T-helper 17 cell (primary cell): ENCODE measurements around the gene PRRG4. TPM values are rescaled to one million over a fixed set of nuclear protein-coding genes. Genes with fewer than 3 reads are reported as not detected.
"Not testable (repeated sequence)": the region's sequence is repeated elsewhere in the genome, so short reads cannot be mapped to it uniquely, and the experiment has no call there.

Experiments used
- ATAC-seq: fragments of 150-1000 bp; cut with Tn5 transposase; 2 replicates; pipeline ENCODE4 v1.10.0; 2021; ENCODE audit warnings: mild to moderate bottlenecking, moderate library complexity
- DNase-seq, 3 donors: peaks; one replicate each; pipeline versions ENCODE4 v3.0.0 to v3.0.0-alpha.2; 2020 to 2021
- H3K9me3 ChIP-seq: one replicate; pipeline ENCODE4 v1.7.0; 2013; ENCODE audit warnings: low read length, mild to moderate bottlenecking; ENCODE audit not compliant: control insufficient read depth, poor library complexity, severe bottlenecking
- H3K27ac Mint-ChIP-seq: one replicate; pipeline ENCODE4 v1.8.0; 2022; ENCODE audit warnings: mild to moderate bottlenecking, moderate library complexity, mixed read lengths
- H3K27me3 Mint-ChIP-seq: one replicate; pipeline ENCODE4 v1.8.0; 2022; ENCODE audit warnings: mixed read lengths
- H3K36me3 Mint-ChIP-seq: one replicate; pipeline ENCODE4 v1.8.0; 2022; ENCODE audit warnings: low read depth, mixed read lengths
- H3K4me1 Mint-ChIP-seq: one replicate; pipeline ENCODE4 v1.8.0; 2022; ENCODE audit warnings: mild to moderate bottlenecking, mixed read lengths
- H3K4me3 Mint-ChIP-seq: one replicate; pipeline ENCODE4 v1.8.0; 2022; ENCODE audit warnings: mild to moderate bottlenecking, moderate library complexity, mixed read lengths
- total RNA-seq, 4 donors: library from RNA in 2 of 4; stranded (reverse) in 2 of 4; gene quantifications; one replicate each; pipeline ENCODE4 v1.2.3 and lab custom pipeline; 2022 to 2026

The PRRG4 gene
- total RNA-seq (under 1 TPM in 1 of 2 donors, not detected in 1; 0.07 TPM), total RNA-seq (lab: John Stamatoyannopoulos, UW) (0 to 0.46 reads per million in 2 donors)

- Mint-ChIP-seq H3K4me3 (peak within 1 kb of the TSS; percentile 87), H3K27me3 (peaks cover 42% of the 10 kb centered on the region), H3K4me1 (peaks cover 9% of the 10 kb centered on the region), H3K27ac (no peak within 1 kb of the TSS), H3K36me3 (peaks cover 3% of the 10 kb centered on the region)
- ATAC-seq (peak; percentile 68), DNase-seq (no peak)
- no peaks in the 10 kb centered on the region for H3K9me3 ChIP-seq
Measured at GRCh38 chr11:32829680-32830412, at the start of gene PRRG4. Gene PRRG4, plus strand, starts transcription at chr11:32829927. Its CDS starts 603 bp downstream, at chr11:32830530.

- H3K27ac Mint-ChIP-seq, H3K4me3 Mint-ChIP-seq, H3K4me1 Mint-ChIP-seq, H3K9me3 ChIP-seq, ATAC-seq, H3K36me3 Mint-ChIP-seq, DNase-seq: not testable (repeated sequence)
- peaks cover 27% of the 10 kb centered on the region for H3K27me3 Mint-ChIP-seq
Measured at GRCh38 chr11:32780839-32781238, 48.9 kb upstream of the PRRG4 start.

GRCh38 chr11:32781721-32782120 lies 48.0 kb upstream of the PRRG4 start:
- peaks cover 19% of the 10 kb centered on the region for H3K27me3 Mint-ChIP-seq
- ATAC-seq = no peak
- H3K4me3 Mint-ChIP-seq = no peak overlapping the region

GRCh38 chr11:32785262-32785661 lies 44.5 kb upstream of the PRRG4 start:
- H3K4me3 Mint-ChIP-seq = no peak overlapping the region
- H3K27me3 Mint-ChIP-seq = peaks cover 40% of the 10 kb centered on the region
- no peaks in the 10 kb centered on the region for H3K4me1 Mint-ChIP-seq
- no peaks in the 10 kb centered on the region for H3K9me3 ChIP-seq
- ATAC-seq (no peak), DNase-seq (no peak)
- H3K27ac Mint-ChIP-seq = no peak overlapping the region
- no peaks in the 10 kb centered on the region for H3K36me3 Mint-ChIP-seq

More at GRCh38 chr11:32781721-32782120, 48.0 kb upstream of the PRRG4 start:
- no peaks in the 10 kb centered on the region for H3K9me3 ChIP-seq
- Mint-ChIP-seq H3K27ac (no peak overlapping the region), H3K36me3 (no peaks in the 10 kb centered on the region), H3K4me1 (no peaks in the 10 kb centered on the region)
- no peak for DNase-seq

GRCh38 chr11:32786811-32787210 lies 42.9 kb upstream of the PRRG4 start:
- peaks cover 39% of the 10 kb centered on the region for H3K27me3 Mint-ChIP-seq
- H3K4me3 Mint-ChIP-seq = no peak overlapping the region
- no peaks in the 10 kb centered on the region for H3K36me3 Mint-ChIP-seq
- no peaks in the 10 kb centered on the region for H3K9me3 ChIP-seq
- DNase-seq (no peak), ATAC-seq (no peak)
- no peak overlapping the region for H3K27ac Mint-ChIP-seq
- no peaks in the 10 kb centered on the region for H3K4me1 Mint-ChIP-seq

GRCh38 chr11:32790916-32791315 lies 38.8 kb upstream of the PRRG4 start:
- no peak for DNase-seq
- Mint-ChIP-seq H3K4me3 (no peak overlapping the region), H3K27ac (no peak overlapping the region), H3K36me3 (no peaks in the 10 kb centered on the region), H3K4me1 (peaks cover 2% of the 10 kb centered on the region), H3K27me3 (peaks cover 41% of the 10 kb centered on the region)
- no peak for ATAC-seq
- no peaks in the 10 kb centered on the region for H3K9me3 ChIP-seq

- H3K36me3 Mint-ChIP-seq = no peaks in the 10 kb centered on the region
- no peak overlapping the region for H3K4me3 Mint-ChIP-seq
- peaks cover 3% of the 10 kb centered on the region for H3K4me1 Mint-ChIP-seq
- no peak for DNase-seq
- H3K9me3 ChIP-seq = no peaks in the 10 kb centered on the region
- H3K27ac Mint-ChIP-seq = no peak overlapping the region
- no peak for ATAC-seq
- peaks cover 41% of the 10 kb centered on the region for H3K27me3 Mint-ChIP-seq
Measured at GRCh38 chr11:32792111-32792947, 37.4 kb upstream of the PRRG4 start.

- ATAC-seq = peak; percentile 77
- H3K4me3 Mint-ChIP-seq = no peak overlapping the region
Measured at GRCh38 chr11:32792948-32793475, 36.7 kb upstream of the PRRG4 start.

GRCh38 chr11:32794439-32794838 lies 35.3 kb upstream of the PRRG4 start, which contains the start of gene CCDC73:
Gene CCDC73, minus strand, starts transcription at chr11:32794662. Its CDS starts 34,419 bp downstream, at chr11:32760243.
- ATAC-seq = no peak
- DNase-seq = no peak
- Mint-ChIP-seq H3K27ac (no peak within 1 kb of the TSS), H3K4me1 (peaks cover 4% of the 10 kb centered on the region), H3K4me3 (no peak within 1 kb of the TSS), H3K27me3 (peaks cover 26% of the 10 kb centered on the region), H3K36me3 (no peaks in the 10 kb centered on the region)
- H3K9me3 ChIP-seq = no peaks in the 10 kb centered on the region

More at GRCh38 chr11:32792948-32793475, 36.7 kb upstream of the PRRG4 start:
- H3K9me3 ChIP-seq = no peaks in the 10 kb centered on the region
- H3K27me3 Mint-ChIP-seq = peaks cover 38% of the 10 kb centered on the region
- peaks cover 4% of the 10 kb centered on the region for H3K4me1 Mint-ChIP-seq
- DNase-seq = peak; percentile 23 to 49 (median 30)
- no peak overlapping the region for H3K27ac Mint-ChIP-seq
- H3K36me3 Mint-ChIP-seq = no peaks in the 10 kb centered on the region

- ATAC-seq (no peak), DNase-seq (no peak)
- peaks cover 28% of the 10 kb centered on the region for H3K27me3 Mint-ChIP-seq
- H3K4me1 Mint-ChIP-seq = peaks cover 4% of the 10 kb centered on the region
- H3K9me3 ChIP-seq = no peaks in the 10 kb centered on the region
- H3K27ac Mint-ChIP-seq = no peak overlapping the region
- no peak overlapping the region for H3K4me3 Mint-ChIP-seq
- H3K36me3 Mint-ChIP-seq = no peaks in the 10 kb centered on the region
Measured at GRCh38 chr11:32796425-32796824, 33.3 kb upstream of the PRRG4 start.

GRCh38 chr11:32809313-32809712 lies 20.4 kb upstream of the PRRG4 start:
- ATAC-seq (peak; percentile 70), DNase-seq (peak in 1 of 3 donors; percentile 16)
- no peaks in the 10 kb centered on the region for H3K36me3 Mint-ChIP-seq
- no peaks in the 10 kb centered on the region for H3K4me1 Mint-ChIP-seq
- no peaks in the 10 kb centered on the region for H3K9me3 ChIP-seq
- H3K27me3 Mint-ChIP-seq = peaks cover 14% of the 10 kb centered on the region
- H3K4me3 Mint-ChIP-seq = no peak overlapping the region
- no peak overlapping the region for H3K27ac Mint-ChIP-seq

GRCh38 chr11:32817181-32817851 lies 12.4 kb upstream of the PRRG4 start:
- Mint-ChIP-seq H3K36me3 (no peaks in the 10 kb centered on the region), H3K27me3 (peaks cover 32% of the 10 kb centered on the region), H3K27ac (no peak overlapping the region), H3K4me1 (no peaks in the 10 kb centered on the region), H3K4me3 (no peak overlapping the region)
- no peak for DNase-seq
- no peak for ATAC-seq
- no peaks in the 10 kb centered on the region for H3K9me3 ChIP-seq

- H3K27ac Mint-ChIP-seq = no peak overlapping the region
- no peaks in the 10 kb centered on the region for H3K9me3 ChIP-seq
- ATAC-seq = no peak
- H3K27me3 Mint-ChIP-seq = peaks cover 34% of the 10 kb centered on the region
- H3K4me3 Mint-ChIP-seq = no peak overlapping the region
- no peaks in the 10 kb centered on the region for H3K4me1 Mint-ChIP-seq
- H3K36me3 Mint-ChIP-seq = no peaks in the 10 kb centered on the region
- no peak for DNase-seq
Measured at GRCh38 chr11:32817852-32818183, 11.9 kb upstream of the PRRG4 start.
